AG04449 (cell line): ENCODE measurements around the gene SV2B.

Experiments
- CTCF ChIA-PET: fragments of 350-600 bp; formaldehyde crosslinking; extraction: SDS; loops from one replicate; lab custom pipeline; 2021; ENCODE audit warnings: antibody characterized with exemption; lab: Yijun Ruan, JAX
- POLR2A ChIA-PET: fragments of 400-600, 350-600 bp; formaldehyde crosslinking; extraction: SDS; loops from one replicate; lab custom pipeline; 2020; ENCODE audit warnings: antibody characterized with exemption, inconsistent platforms; lab: Yijun Ruan, JAX
- DNase-seq: peaks from one replicate; pipeline ENCODE4 v3.0.0-alpha.2; 2010; ENCODE audit warnings: low read depth, low spot score
- H3K4me3 ChIP-seq: 2 replicates; pipeline ENCODE4 v1.5.1; 2011; ENCODE audit warnings: low read depth, mild to moderate bottlenecking, control low read depth, low read length
- CTCF ChIP-seq: IDR thresholded peaks from one replicate; pipeline ENCODE4 v1.5.1; 2011; ENCODE audit warnings: mild to moderate bottlenecking, moderate library complexity, low read length, control low read depth, inconsistent platforms; ENCODE audit not compliant: insufficient read depth; ENCODE audit errors: missing control alignments

Gene SV2B

GRCh38 chr15:91228890-91229289 lies 128.8 kb downstream of the SV2B start:
- ChIA-PET CTCF (no interaction called here), POLR2A (no interaction called here)
- DNase-seq = no peak
- H3K4me3 ChIP-seq = no peak overlapping the region
- TF ChIP-seq CTCF = no peak

- CTCF ChIA-PET = interaction anchor here (0.7 kb wide), 1 partner anchor 176 kb away, joined by 3 read pairs; no protein-coding TSS in a partner anchor
Observed at GRCh38 chr15:91231703-91232102, 131.6 kb downstream of the SV2B start.

GRCh38 chr15:91234759-91235158 lies 134.7 kb downstream of the SV2B start:
- DNase-seq = no peak
- ChIA-PET CTCF (no interaction called here), POLR2A (no interaction called here)
- H3K4me3 ChIP-seq = no peak overlapping the region
- no peak for TF ChIP-seq CTCF

More at GRCh38 chr15:91231703-91232102, 131.6 kb downstream of the SV2B start:
- no peak for TF ChIP-seq CTCF
- POLR2A ChIA-PET = no interaction called here
- DNase-seq = no peak
- no peak overlapping the region for H3K4me3 ChIP-seq

GRCh38 chr15:91235376-91235775 lies 135.3 kb downstream of the SV2B start:
- CTCF ChIA-PET = interaction anchor here (0.6 to 1.0 kb wide), 3 partner anchors 12 to 264 kb away, joined by 3 read pairs; no protein-coding TSS in a partner anchor
- no peak for TF ChIP-seq CTCF
- no peak overlapping the region for H3K4me3 ChIP-seq
- POLR2A ChIA-PET = no interaction called here
- no peak for DNase-seq

- ChIA-PET CTCF (interaction anchor here (1.0 to 1.9 kb wide), 4 partner anchors 12 to 35 kb away, joined by 3 to 4 read pairs (median 3); no protein-coding TSS in a partner anchor), POLR2A (no interaction called here)
- H3K4me3 ChIP-seq = no peak overlapping the region
- TF ChIP-seq CTCF = no peak
- DNase-seq = no peak
Observed at GRCh38 chr15:91237445-91237844, 137.4 kb downstream of the SV2B start.

- ChIA-PET CTCF (interaction anchor here (1.7 kb wide), 1 partner anchor 13 kb away, joined by 3 read pairs; no protein-coding TSS in a partner anchor), POLR2A (no interaction called here)
- TF ChIP-seq CTCF = no peak
- no peak overlapping the region for H3K4me3 ChIP-seq
- DNase-seq = no peak
Observed at GRCh38 chr15:91238644-91239425, 138.8 kb downstream of the SV2B start.
